ENCODE measurements around the gene GPR85. TPM values are rescaled to one million over a fixed set of nuclear protein-coding genes. Genes with fewer than 3 reads are reported as not detected.
A peak's percentile ranks its signal among the peaks of the same experiment; 100 is the strongest.

GPR85 gene
- total RNA-seq (2014; rRNA removed) (not detected in 2 replicates), Bru-seq, nascent RNA (percentile 4 among the genes with signal in this experiment), BruChase-seq, experiment 1, labeled RNA remaining after a 6-hour chase (percentile 18 among the genes with signal in this experiment), BruChase-seq, experiment 2, labeled RNA remaining after a 2-hour chase (percentile 16 among the genes with signal in this experiment)
- long read RNA-seq, result 0 reads

- no peak within 1 kb of the TSS for H3K9ac ChIP-seq (ENCODE audit: low read length)
- H3K36me3 ChIP-seq (ENCODE audit: low read depth, low read length), result no peaks in the 10 kb centered on the region
- DNase-seq, result no peak
- H3K4me2 ChIP-seq (ENCODE audit: low read length), result peak within 1 kb of the TSS; percentile 73
- H3K27me3 ChIP-seq (ENCODE audit: low read length), result peaks cover 59% of the 10 kb centered on the region
- H3K27ac ChIP-seq (ENCODE audit: low read length), result no peak within 1 kb of the TSS
- no peaks in the 10 kb centered on the region for H3K9me3 ChIP-seq (ENCODE audit: low read length)
- H3K9me2 ChIP-seq (replicated peaks; ENCODE audit: low read length), result no peaks in the 10 kb centered on the region
- H3K4me1 ChIP-seq (ENCODE audit: insufficient read depth, low read length), result no peaks in the 10 kb centered on the region
- ChIA-PET POLR2A (ENCODE audit: unreplicated experiment) (no interaction called here), CTCF (no interaction called here)
- no peaks in the 10 kb centered on the region for H4K20me1 ChIP-seq (ENCODE audit: low read length)
- TF ChIP-seq, protein P1, sequence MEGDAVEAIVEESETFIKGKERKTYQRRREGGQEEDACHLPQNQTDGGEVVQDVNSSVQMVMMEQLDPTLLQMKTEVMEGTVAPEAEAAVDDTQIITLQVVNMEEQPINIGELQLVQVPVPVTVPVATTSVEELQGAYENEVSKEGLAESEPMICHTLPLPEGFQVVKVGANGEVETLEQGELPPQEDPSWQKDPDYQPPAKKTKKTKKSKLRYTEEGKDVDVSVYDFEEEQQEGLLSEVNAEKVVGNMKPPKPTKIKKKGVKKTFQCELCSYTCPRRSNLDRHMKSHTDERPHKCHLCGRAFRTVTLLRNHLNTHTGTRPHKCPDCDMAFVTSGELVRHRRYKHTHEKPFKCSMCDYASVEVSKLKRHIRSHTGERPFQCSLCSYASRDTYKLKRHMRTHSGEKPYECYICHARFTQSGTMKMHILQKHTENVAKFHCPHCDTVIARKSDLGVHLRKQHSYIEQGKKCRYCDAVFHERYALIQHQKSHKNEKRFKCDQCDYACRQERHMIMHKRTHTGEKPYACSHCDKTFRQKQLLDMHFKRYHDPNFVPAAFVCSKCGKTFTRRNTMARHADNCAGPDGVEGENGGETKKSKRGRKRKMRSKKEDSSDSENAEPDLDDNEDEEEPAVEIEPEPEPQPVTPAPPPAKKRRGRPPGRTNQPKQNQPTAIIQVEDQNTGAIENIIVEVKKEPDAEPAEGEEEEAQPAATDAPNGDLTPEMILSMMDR (conservative IDR thresholded peaks at IDR 0.05; ENCODE audit: low read depth, low read length), result no peak
- TF ChIP-seq EZH2 (IDR thresholded peaks at IDR 0.05; ENCODE audit: low read length, unreplicated experiment) (no peak), EZH2phosphoT487 (IDR thresholded peaks at IDR 0.05; ENCODE audit: borderline replicate concordance, low read length) (no peak)
- BruUV-seq (replicated peaks), result no TSS peak
- peak; percentile 67 for ATAC-seq
- no peaks in the 10 kb centered on the region for H3F3A ChIP-seq (ENCODE audit: low read length, unreplicated experiment)
- peak within 1 kb of the TSS; percentile 69 for H2AFZ ChIP-seq (ENCODE audit: low read length)
- peak within 1 kb of the TSS; percentile 56 for H3K4me3 ChIP-seq (ENCODE audit: low read length)
- intact Hi-C loops (cut with micrococcal nuclease), result no loop called here
- no peaks in the 10 kb centered on the region for H3K79me2 ChIP-seq (ENCODE audit: low read length)
These were observed at the start of gene GPR85 for GRCh38 chr7:113086431-113086888. Gene GPR85 (minus strand): TSS chr7:113086827. CDS start chr7:113084721, 2,106 bp downstream.

DNA sequence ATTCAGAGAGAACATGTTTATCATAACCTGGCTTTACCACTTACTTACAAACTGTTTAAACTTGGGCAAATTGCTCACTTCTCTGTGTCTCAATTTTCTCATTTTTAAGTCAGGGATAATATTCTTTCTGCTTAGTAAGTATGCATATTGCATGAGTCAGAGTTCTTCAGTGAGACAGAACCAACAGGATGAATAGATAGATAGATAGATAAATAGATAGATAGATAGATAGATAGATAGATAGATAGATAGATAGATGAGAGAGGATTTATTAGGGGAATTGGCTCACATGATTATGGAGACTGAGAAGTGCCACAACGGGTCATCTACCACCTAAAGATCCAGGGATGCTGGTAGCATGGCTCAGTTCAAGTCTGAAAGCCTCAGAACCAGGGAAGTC, 47.4 kb upstream of the GPR85 start:
- Histone ChIP-seq H3K4me2 (ENCODE audit: low read length) (no peak overlapping the region), H3K9ac (ENCODE audit: low read length) (no peak overlapping the region), H2AFZ (ENCODE audit: low read length) (no peak overlapping the region), H3K27ac (ENCODE audit: low read length) (no peak overlapping the region), H3K4me1 (ENCODE audit: insufficient read depth, low read length) (no peaks in the 10 kb centered on the region), H3K36me3 (ENCODE audit: low read depth, low read length) (no peaks in the 10 kb centered on the region), H3K4me3 (ENCODE audit: low read length) (no peak overlapping the region), H3F3A (ENCODE audit: low read length, unreplicated experiment) (no peaks in the 10 kb centered on the region), H4K20me1 (ENCODE audit: low read length) (no peaks in the 10 kb centered on the region), H3K9me2 (replicated peaks; ENCODE audit: low read length) (no peaks in the 10 kb centered on the region), H3K79me2 (ENCODE audit: low read length) (no peaks in the 10 kb centered on the region), H3K9me3 (ENCODE audit: low read length) (no peaks in the 10 kb centered on the region), H3K27me3 (ENCODE audit: low read length) (no peaks in the 10 kb centered on the region)
- BruUV-seq (replicated peaks), result no TSS peak
- ATAC-seq (no peak), DNase-seq (no peak)
- ChIA-PET POLR2A (ENCODE audit: unreplicated experiment) (no interaction called here), CTCF (no interaction called here)
- TF ChIP-seq EZH2phosphoT487 (IDR thresholded peaks at IDR 0.05; ENCODE audit: borderline replicate concordance, low read length) (no peak), EZH2 (IDR thresholded peaks at IDR 0.05; ENCODE audit: low read length, unreplicated experiment) (no peak)
- TF ChIP-seq, protein P1 (conservative IDR thresholded peaks at IDR 0.05; ENCODE audit: low read depth, low read length), result no peak
- intact Hi-C loops (cut with micrococcal nuclease), result no loop called here

GRCh38 chr7:113131367-113131766, 44.7 kb upstream of the GPR85 start:
- TF ChIP-seq EZH2 (IDR thresholded peaks at IDR 0.05; ENCODE audit: low read length, unreplicated experiment) (no peak), EZH2phosphoT487 (IDR thresholded peaks at IDR 0.05; ENCODE audit: borderline replicate concordance, low read length) (no peak)
- TF ChIP-seq, protein P1 (conservative IDR thresholded peaks at IDR 0.05; ENCODE audit: low read depth, low read length), result no peak
- H3K4me1 ChIP-seq (ENCODE audit: insufficient read depth, low read length), result no peaks in the 10 kb centered on the region
- DNase-seq (no peak), ATAC-seq (no peak)
- no peak overlapping the region for H3K27ac ChIP-seq (ENCODE audit: low read length)
- no TSS peak for BruUV-seq (replicated peaks)
- H2AFZ ChIP-seq (ENCODE audit: low read length), result no peak overlapping the region
- no peak overlapping the region for H3K4me3 ChIP-seq (ENCODE audit: low read length)
- no peaks in the 10 kb centered on the region for H3K79me2 ChIP-seq (ENCODE audit: low read length)
- no peaks in the 10 kb centered on the region for H3K9me3 ChIP-seq (ENCODE audit: low read length)
- H4K20me1 ChIP-seq (ENCODE audit: low read length), result no peaks in the 10 kb centered on the region
- no peak overlapping the region for H3K9ac ChIP-seq (ENCODE audit: low read length)
- intact Hi-C loops (cut with micrococcal nuclease), result no loop called here
- H3F3A ChIP-seq (ENCODE audit: low read length, unreplicated experiment), result no peaks in the 10 kb centered on the region
- no peaks in the 10 kb centered on the region for H3K9me2 ChIP-seq (replicated peaks; ENCODE audit: low read length)
- ChIA-PET POLR2A (ENCODE audit: unreplicated experiment) (no interaction called here), CTCF (no interaction called here)
- H3K36me3 ChIP-seq (ENCODE audit: low read depth, low read length), result no peaks in the 10 kb centered on the region
- H3K27me3 ChIP-seq (ENCODE audit: low read length), result no peaks in the 10 kb centered on the region
- no peak overlapping the region for H3K4me2 ChIP-seq (ENCODE audit: low read length)
